GM20431 (cell line): Measurements from ENCODE around the gene CDR2.
"Not testable (repeated sequence)": the region's sequence is repeated elsewhere in the genome, so short reads cannot be mapped to it uniquely, and the experiment has no call there.

ENCODE experiments used
- in situ Hi-C: fragments of 300-500 bp; cut with MseI, MboI; formaldehyde crosslinking; loops from one replicate; pipeline ENCODE4 v1.15.0; 2020; ENCODE audit warnings: low sequenced_read_pairs; ENCODE audit not compliant: unreplicated experiment

CDR2 gene

DNA sequence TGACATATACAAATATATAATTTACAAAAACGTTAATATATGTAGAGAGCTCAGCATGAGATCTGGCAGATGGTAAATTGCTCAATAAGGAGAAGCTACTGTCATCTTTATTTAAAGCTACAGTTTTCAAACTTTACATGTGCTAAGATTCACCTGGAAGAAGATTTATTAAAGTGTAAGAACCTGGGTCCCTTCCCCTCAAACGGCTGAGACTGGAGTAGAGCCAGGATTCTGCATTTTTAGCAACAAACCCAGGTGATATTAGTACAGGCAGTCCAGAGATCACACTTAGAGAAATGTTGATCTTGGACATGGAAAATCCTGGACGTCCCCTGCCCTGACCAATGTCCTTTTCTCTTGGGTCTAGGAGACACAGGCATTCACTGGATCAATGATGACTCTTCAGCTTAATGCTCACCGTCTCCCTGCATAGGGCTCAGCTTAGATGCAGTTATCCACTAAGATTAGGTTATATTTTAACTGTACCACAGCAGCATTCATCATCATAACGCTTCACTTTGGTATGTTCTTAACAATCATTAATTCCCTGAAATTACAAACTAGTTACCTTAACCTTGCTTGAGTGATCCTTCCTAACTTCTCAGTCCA is 20.4 kb downstream of the CDR2 start:
- in situ Hi-C loops, result no loop called here

DNA sequence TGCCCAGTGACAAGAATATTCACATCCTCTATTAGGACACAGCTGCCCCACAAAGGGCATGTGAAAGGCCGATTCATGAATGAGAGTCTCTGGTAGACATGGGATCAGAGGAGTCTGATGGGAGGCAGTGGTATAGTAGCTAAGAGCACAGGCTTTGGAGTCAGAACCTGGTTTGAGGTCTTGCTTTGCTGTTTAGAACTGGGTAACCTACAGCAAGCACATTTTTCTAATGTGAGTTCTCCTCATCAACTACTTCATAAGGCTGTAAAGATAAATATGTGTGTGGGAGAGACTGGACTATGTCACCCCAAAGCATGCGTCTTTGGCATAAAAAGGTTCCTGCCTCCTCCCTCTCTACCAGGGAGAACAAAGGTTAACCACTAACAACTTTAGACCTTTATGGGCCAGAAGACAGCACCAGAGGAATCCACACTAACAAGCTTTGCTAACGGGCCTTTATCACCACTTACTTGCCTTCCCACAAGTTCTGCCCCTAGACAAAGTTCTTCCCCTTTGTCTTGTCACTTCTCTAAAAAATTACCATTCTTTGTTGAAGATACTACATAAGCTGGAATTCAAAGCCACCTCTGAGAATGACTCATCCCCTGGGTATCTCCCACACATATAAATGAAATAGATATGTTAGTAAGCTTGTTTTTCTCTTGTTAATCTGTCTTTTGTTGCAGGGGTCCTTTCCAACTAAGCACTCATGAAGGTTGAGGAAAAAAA is 21.1 kb downstream of the CDR2 start:
- in situ Hi-C loops, result no loop called here

DNA sequence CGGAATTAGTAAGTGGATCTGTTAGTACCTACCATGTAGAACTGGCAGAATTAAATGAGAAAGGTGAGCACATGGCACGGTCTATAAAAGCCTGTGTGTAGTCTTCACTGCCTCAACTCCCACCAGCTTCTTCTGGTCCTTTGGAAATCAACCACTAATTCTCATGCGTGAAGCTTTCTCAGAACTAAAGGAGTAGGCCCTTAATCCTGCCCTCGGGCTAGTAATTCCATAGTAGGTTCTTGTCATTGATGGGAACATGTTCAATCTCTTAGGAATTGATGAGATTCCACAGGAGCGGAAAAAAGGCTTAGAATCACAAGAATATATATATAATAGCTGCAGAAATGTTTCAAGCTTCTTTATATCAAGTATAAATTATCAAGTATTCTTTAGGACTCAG is 21.7 kb downstream of the CDR2 start:
- in situ Hi-C loops, result no loop called here

GRCh38 chr16:22352140-22352539 is 22.3 kb downstream of the CDR2 start:
- in situ Hi-C loops, result no loop called here

- in situ Hi-C loops, result not testable (repeated sequence)
These were observed 23.4 kb downstream of the CDR2 start for GRCh38 chr16:22351017-22351416.

- in situ Hi-C loops, result loop anchor here (25.0 kb wide), 1 partner anchor 289 kb away; no protein-coding TSS in a partner anchor
These were observed 26.1 kb downstream of the CDR2 start for GRCh38 chr16:22348291-22348690.

- in situ Hi-C loops, result loop anchor here (25.0 kb wide), 1 partner anchor 290 kb away; no protein-coding TSS in a partner anchor
These were observed 27.2 kb downstream of the CDR2 start for GRCh38 chr16:22347100-22347820.

GRCh38 chr16:22346483-22346882 is 27.9 kb downstream of the CDR2 start:
- in situ Hi-C loops, result loop anchor here (25.0 kb wide), 1 partner anchor 291 kb away; no protein-coding TSS in a partner anchor

GRCh38 chr16:22342082-22342481 is 32.3 kb downstream of the CDR2 start:
- in situ Hi-C loops, result loop anchor here (25.0 kb wide), 1 partner anchor 295 kb away; no protein-coding TSS in a partner anchor

DNA sequence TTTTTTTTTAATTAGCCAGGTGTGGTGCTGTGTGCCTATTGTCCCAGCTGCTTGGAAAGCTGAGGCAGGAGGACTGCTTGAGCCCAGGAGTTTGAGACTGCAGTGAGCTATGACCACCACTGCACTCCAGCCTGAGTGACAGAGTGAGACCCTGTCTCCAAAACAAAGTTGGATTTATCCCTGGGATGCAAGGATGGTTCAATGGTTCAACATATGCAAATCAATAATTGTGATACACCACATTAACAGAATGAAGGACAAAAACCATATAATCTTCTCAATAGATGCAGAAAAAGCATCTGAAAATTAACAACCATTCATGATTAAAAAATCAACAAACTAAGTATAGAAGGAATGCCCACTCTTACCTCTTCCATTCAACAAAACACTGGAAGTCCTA is 33.5 kb downstream of the CDR2 start:
- in situ Hi-C loops, result loop anchor here (25.0 kb wide), 1 partner anchor 296 kb away; no protein-coding TSS in a partner anchor

DNA sequence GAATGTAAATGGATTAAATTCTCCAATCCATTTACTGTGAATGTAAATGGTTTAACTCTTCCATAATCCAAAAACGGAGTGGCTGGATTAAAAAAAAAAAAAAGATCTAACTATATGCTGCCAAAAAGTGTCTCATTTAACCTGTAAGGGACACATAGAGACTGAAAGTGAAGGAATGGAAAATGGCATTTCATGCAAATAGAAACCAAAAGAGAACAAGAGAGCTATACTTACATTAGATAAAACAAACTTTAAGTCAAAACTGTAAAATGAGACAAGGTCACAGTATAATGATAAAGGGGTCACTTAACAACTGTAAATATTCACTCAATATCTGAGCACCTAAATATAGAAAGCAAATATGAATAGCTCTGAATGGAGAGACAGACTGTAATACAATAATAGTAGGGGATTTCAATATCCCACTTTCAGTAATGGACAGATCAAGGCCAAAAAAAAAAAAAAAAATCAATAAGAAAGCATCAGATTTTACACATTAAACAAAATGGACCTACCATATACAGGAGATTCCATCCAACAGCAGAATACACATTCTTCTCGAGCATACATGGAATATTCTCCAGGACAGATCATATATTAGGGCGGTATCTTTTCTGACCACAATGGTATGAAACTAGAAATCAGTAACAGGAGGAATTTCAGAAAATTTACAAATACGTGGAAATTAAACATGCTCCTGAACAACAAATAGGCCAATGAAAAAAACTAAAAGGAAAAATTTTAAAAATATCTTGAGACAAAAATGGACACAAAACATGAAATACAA is 36.4 kb downstream of the CDR2 start:
- in situ Hi-C loops, result loop anchor here (25.0 kb wide), 1 partner anchor 299 kb away; no protein-coding TSS in a partner anchor

- in situ Hi-C loops, result loop anchor here (25.0 kb wide), 1 partner anchor 300 kb away; no protein-coding TSS in a partner anchor
These were observed 37.4 kb downstream of the CDR2 start for GRCh38 chr16:22337045-22337444.

DNA sequence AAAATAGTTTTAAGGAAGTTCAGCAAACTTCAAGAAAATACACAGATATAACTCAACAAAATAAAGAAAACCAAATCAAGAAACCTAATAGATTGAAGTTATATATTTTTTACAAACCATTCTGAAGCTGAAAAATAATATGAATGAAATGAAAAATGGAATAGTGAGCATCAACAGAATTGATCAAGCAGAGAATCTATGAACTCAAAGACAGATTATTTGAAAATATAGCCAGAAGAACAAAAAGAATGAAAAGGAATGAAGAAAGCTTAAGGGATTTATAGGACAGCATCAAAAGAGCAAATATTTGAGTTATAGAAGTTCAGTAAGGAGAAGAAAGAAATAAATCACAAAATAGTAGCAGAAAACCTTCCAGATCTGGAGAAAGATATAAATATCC is 37.8 kb downstream of the CDR2 start:
- in situ Hi-C loops, result loop anchor here (25.0 kb wide), 1 partner anchor 301 kb away; no protein-coding TSS in a partner anchor

GRCh38 chr16:22335668-22336246 is 38.7 kb downstream of the CDR2 start:
- in situ Hi-C loops, result loop anchor here (25.0 kb wide), 1 partner anchor 302 kb away; no protein-coding TSS in a partner anchor

- in situ Hi-C loops, result loop anchor here (25.0 kb wide), 1 partner anchor 304 kb away; no protein-coding TSS in a partner anchor
These were observed 40.9 kb downstream of the CDR2 start for GRCh38 chr16:22333457-22333994.

DNA sequence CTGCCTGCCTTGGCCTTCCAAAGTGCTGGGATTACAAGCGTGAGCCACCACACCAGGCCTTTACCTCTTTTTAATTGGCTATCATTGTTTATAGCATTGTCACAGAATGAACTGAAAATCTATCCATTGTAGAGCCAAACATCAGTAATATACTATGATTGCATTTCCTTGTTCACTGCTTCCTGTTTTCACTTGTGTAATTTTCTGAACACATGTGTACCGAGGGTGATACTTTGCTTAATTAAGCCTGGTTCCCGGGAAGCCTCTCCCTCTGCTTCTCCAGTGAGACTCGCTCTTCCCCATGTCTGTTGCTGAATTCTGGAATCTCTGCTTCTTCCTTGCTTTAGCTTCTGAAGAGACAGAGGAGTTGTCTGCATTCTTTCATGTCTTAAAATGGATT is 44.1 kb downstream of the CDR2 start:
- in situ Hi-C loops, result loop anchor here (25.0 kb wide), 1 partner anchor 307 kb away; no protein-coding TSS in a partner anchor

DNA sequence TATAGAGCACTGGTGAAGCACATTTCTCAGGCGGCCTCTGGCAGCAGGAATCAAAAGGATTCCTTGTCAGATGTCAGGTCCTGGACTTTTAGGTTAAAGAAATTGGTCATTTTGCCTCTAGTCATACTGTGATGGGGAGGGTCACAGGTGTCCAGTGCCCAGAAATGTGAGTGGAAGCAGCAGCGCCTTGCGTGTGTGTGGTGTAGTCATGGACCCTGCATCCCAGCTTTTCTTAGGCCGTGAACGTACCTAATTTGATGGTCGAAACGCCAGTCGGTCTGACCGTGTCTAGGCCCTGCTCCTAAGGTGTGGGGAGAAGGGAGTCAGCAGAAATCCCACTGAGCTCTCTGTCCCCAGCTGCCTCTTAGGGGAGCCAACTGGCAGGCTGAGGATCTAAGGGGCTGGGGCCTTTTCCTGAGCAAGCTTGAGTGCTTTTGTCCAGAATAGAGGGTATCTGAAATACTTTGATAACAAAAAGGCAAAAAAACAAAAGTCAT is 45.2 kb downstream of the CDR2 start:
- in situ Hi-C loops, result loop anchor here (25.0 kb wide), 1 partner anchor 308 kb away; no protein-coding TSS in a partner anchor

DNA sequence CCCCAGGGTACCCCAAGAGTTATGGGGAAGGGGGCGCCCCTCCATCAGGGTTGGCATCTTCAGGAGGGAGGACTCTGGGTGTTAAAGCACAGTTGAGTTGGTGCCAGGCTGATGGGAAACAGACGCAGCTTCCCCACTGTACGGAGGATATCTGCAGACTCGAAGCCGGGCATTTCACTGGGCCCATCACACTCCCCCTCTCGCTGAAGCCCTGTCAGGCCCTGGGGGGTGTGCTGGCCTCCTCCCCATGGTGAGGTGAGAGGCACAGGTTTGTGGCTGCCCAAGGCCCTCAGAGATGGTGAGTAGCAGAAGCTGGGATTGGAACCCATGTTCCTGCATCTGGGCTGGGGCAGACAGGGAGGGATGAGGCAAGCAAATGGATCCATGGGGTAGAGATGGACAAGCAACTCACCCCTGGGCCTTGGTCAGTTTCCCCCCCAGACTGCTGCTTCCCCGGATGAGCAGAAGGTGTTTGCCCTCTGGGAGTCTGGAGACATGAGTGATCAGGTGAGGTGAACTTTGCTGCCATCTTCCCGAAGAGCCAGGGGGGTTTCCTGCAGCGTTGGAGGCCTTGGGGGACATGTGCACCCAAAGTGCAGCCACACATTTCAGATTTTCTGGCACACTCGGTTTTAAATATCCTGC is 46.2 kb downstream of the CDR2 start:
- in situ Hi-C loops, result loop anchor here (25.0 kb wide), 1 partner anchor 309 kb away; no protein-coding TSS in a partner anchor
